ENCODE measurements around the gene ECPAS. TPM values are rescaled to one million over a fixed set of nuclear protein-coding genes. Genes with fewer than 3 reads are reported as not detected.
A peak's percentile ranks its signal among the peaks of the same experiment; 100 is the strongest.
"Not testable (repeated sequence)": the region's sequence is repeated elsewhere in the genome, so short reads cannot be mapped to it uniquely, and the experiment has no call there.

Gene ECPAS
- total and polyA plus RNA-seq, 3 donors from 2014 or later = 74.1 to 122 (median 90.0) TPM

GRCh38 chr9:111525056-111525977 lies 41.1 kb upstream of the ECPAS start, which contains the start of gene ZNF483:
Gene ZNF483, plus strand, starts transcription at chr9:111525179. Its CDS starts 2,217 bp downstream, at chr9:111527396.
- intact Hi-C loops (cut with DNase I; ENCODE audit: low total_unique reads) = no loop called here
- peak within 1 kb of the TSS; percentile 73 to 77 for H3K27ac ChIP-seq
- H3K4me3 ChIP-seq = peak within 1 kb of the TSS; percentile 70 to 89
- peak; percentile 88 for DNase-seq
- H3K27me3 ChIP-seq = no peaks in the 10 kb centered on the region
- TF ChIP-seq CTCF (IDR thresholded peaks at IDR 0.05) (no peak), POLR2A (IDR thresholded peaks at IDR 0.05) (no peak)
- H3K9me3 ChIP-seq = no peaks in the 10 kb centered on the region
- H3K4me1 ChIP-seq = peaks cover 5% of the 10 kb centered on the region
- no peaks in the 10 kb centered on the region for H3K36me3 ChIP-seq (ENCODE audit: low read depth, missing control alignments)
- WGBS, 2 donors = 1% methylated on average over 25 to 65 of the region's 66 CpGs

GRCh38 chr9:111524731-111525055 lies 40.5 kb upstream of the ECPAS start:
- intact Hi-C loops (cut with DNase I; ENCODE audit: low total_unique reads) = no loop called here
- Histone ChIP-seq H3K9me3 (no peaks in the 10 kb centered on the region), H3K27ac (peak overlapping the region; percentile 20 to 77), H3K27me3 (no peaks in the 10 kb centered on the region), H3K4me3 (peak overlapping the region; percentile 70 to 89), H3K4me1 (peaks cover 5% of the 10 kb centered on the region), H3K36me3 (ENCODE audit: low read depth, missing control alignments) (no peaks in the 10 kb centered on the region)
- no peak for DNase-seq
- TF ChIP-seq CTCF (IDR thresholded peaks at IDR 0.05) (no peak), POLR2A (IDR thresholded peaks at IDR 0.05) (no peak)
- 19 to 22% methylated on average over 6 to 7 of the region's 7 CpGs for WGBS, 2 donors

GRCh38 chr9:111516061-111516465 lies 31.9 kb upstream of the ECPAS start:
- no peak for DNase-seq
- intact Hi-C loops (cut with DNase I; ENCODE audit: low total_unique reads) = no loop called here
- no peaks in the 10 kb centered on the region for H3K36me3 ChIP-seq (ENCODE audit: low read depth, missing control alignments)
- H3K4me1 ChIP-seq = no peaks in the 10 kb centered on the region
- H3K9me3 ChIP-seq = no peaks in the 10 kb centered on the region
- TF ChIP-seq POLR2A (IDR thresholded peaks at IDR 0.05) (no peak), CTCF (IDR thresholded peaks at IDR 0.05) (no peak)
- H3K27me3 ChIP-seq = no peaks in the 10 kb centered on the region
- H3K4me3 ChIP-seq = no peak overlapping the region
- 73 to 89% methylated on average over 2 of the region's 2 CpGs for WGBS, 2 donors
- no peak overlapping the region for H3K27ac ChIP-seq

GRCh38 chr9:111514967-111515366 lies 30.8 kb upstream of the ECPAS start:
- Histone ChIP-seq H3K27me3 (no peaks in the 10 kb centered on the region), H3K27ac (no peak overlapping the region), H3K36me3 (ENCODE audit: low read depth, missing control alignments) (no peaks in the 10 kb centered on the region), H3K9me3 (no peaks in the 10 kb centered on the region), H3K4me1 (no peaks in the 10 kb centered on the region), H3K4me3 (no peak overlapping the region)
- intact Hi-C loops (cut with DNase I; ENCODE audit: low total_unique reads) = no loop called here
- no peak for DNase-seq
- no peak for TF ChIP-seq POLR2A (IDR thresholded peaks at IDR 0.05)
- TF ChIP-seq CTCF (IDR thresholded peaks at IDR 0.05) = no peak

GRCh38 chr9:111511581-111511980 lies 27.4 kb upstream of the ECPAS start:
- H3K4me1 ChIP-seq; H3K4me3 ChIP-seq; H3K27me3 ChIP-seq; H3K36me3 ChIP-seq (ENCODE audit: low read depth, missing control alignments); H3K9me3 ChIP-seq; intact Hi-C loops (cut with DNase I; ENCODE audit: low total_unique reads); DNase-seq; H3K27ac ChIP-seq: not testable (repeated sequence)
- 80 to 96% methylated on average over 6 of the region's 6 CpGs for WGBS, 2 donors

Measured in testis (tissue), 3 donors.